HS-27A (cell line): Measurements from ENCODE around the gene NTHL1.

Source experiments
- DNase-seq: peaks from one replicate; pipeline ENCODE4 v3.0.0-alpha.2; 2012; ENCODE audit warnings: low read depth, missing footprints

Gene NTHL1

DNA sequence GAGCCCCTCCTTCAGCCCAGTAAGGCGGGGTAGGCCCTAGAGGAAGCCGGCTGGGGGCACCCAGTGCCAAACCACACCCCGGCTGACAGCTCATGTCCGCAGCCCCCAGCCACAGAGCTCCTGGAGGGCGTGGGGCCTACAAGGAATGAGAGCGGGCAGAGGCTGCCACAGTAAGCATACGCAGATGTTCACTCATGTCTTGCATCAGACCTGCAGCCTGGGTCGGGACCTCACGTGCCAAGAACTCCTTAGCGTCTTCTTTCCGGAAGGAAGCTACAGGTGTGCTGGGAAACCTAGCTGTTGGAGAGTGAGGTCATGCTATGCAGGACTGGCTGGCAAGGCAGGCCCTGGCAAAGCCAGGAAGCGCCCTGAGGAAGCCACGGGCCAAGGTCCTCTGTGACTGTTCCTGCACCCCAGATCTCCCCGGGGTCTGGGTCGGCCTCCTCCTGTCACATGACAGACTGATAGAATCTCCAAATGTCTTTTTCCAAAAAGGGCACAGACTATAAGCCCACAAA lies 39.6 kb downstream of the NTHL1 start:
- DNase-seq = no peak

DNA sequence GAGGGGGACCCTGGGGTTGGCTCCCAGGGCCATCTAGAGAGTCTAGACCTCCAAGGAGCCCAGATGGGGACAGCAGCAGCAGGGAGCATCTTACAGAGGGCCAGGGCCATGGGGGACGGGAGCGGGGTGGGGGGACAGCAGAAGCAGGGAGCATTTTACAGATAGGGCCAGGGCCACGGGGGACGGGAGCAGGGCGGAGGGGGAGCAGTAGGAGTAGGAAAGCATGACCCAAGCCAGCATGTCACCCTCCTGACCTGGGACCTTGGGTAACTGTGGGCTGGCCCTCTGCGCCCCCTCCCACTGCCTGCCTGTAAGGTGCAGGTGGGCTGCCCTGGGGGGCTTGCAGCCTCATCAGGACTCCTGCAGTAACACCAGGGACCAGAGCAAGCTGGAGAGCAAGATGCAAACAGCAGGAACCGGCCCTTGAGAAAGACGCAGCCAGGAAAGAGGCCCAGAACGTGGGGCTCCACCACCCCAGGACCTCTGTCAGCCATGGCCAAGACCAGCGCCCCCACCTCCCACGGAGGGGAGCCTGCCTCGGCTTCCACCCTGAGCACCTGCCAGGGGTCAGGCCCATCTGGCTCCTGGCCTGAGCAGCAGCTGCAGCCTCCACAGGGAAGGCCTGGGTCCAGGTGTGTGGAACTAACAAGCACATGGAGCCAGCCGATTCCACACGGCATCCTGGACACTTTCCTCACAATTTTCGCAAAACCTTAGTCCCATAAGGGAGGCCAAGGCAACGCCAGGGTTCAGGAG lies 40.4 kb downstream of the NTHL1 start:
- DNase-seq = no peak

GRCh38 chr16:2006317-2006716 lies 41.3 kb downstream of the NTHL1 start:
- no peak for DNase-seq

- DNase-seq = no peak
Measured at GRCh38 chr16:2005646-2006045, 42.0 kb downstream of the NTHL1 start.

GRCh38 chr16:2004795-2005517 lies 42.7 kb downstream of the NTHL1 start:
- no peak for DNase-seq

- DNase-seq = no peak
Measured at GRCh38 chr16:2003827-2004641, 43.6 kb downstream of the NTHL1 start.

GRCh38 chr16:2003231-2003826 lies 44.3 kb downstream of the NTHL1 start:
- DNase-seq = no peak

DNA sequence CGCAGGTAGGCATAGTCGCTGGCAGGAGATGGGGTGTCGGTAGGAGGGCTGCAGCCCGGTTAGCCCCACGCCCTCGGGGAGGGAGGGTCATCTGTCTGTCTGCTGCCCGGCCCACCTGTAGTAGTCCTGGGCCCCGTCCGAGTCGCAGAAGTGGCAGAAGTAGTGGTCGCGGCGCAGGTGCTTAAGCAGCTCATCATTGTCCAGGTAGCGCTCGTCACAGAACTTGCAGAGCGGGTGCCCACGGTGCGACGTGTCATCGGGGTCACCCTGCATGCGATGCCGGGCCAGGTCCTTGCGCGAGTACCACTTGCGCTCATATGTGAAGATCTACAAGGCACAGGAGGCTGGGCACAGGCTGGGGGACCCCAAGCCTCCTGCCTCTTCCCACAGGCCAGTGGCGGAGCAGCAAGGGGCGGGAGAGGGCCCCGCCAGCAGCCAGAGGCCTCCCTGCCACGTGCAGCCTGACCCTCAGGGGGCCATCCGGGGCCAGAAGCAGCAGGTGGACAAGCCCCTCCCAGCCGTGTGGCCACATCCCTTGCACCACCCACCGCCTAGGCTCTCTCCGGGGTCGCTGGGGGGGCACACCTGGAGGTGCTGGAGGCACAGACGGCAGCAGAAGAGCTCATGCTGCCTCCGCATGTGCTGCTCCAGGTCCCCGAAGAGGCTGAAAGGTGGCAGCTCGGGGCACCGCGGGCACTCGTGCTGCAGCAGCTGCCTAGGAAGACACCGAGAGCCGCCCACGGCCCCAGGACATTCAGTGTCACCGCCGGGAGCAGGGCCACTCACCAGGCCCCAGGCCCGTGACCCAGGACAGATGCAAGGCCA lies 45.0 kb downstream of the NTHL1 start:
- DNase-seq = no peak

DNA sequence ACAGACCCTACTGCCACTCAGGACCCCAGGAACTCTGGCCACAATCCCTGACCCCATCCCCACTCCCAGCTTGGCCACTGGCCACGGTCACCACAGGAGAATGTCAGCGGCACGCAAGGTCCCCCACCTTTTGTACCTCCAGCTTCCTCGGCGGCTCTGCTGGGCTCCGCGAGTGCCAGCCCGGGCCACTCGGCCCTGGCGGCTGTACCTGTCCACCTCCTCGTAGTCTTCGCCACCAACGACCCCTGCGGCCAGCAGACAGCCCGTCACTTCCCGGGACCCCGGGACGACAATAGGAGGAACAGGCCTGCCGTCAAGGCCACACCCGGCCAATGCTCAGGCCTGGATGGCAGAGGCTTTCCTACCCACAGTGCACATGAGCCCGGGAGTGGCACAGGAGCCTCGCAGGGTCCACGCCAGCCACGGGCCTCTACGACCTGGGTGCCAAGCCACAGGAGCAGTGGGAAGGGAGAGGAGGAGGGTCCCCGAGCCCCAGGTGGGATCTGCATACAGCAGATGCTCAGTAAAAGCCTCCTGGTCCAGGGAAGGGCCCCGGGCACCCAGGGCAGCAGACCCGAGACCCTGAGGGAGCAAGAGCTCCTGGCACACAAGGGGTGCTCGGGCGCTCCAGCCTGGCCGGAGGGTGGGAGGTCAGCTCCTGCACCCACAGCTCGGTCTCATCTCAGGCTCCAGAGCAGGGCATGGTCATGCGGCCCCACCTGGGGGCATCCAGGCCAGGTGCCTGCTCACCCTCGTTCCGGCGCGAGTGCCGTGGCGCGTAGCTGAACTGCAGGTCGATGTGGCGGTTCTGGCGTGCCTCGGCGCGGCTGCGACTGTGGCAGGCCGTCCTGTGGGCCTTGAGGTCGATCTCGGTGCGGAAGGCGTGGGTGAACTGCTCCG lies 45.9 kb downstream of the NTHL1 start:
- DNase-seq = no peak

- DNase-seq = no peak
Measured at GRCh38 chr16:2001035-2001434, 46.6 kb downstream of the NTHL1 start.

DNA sequence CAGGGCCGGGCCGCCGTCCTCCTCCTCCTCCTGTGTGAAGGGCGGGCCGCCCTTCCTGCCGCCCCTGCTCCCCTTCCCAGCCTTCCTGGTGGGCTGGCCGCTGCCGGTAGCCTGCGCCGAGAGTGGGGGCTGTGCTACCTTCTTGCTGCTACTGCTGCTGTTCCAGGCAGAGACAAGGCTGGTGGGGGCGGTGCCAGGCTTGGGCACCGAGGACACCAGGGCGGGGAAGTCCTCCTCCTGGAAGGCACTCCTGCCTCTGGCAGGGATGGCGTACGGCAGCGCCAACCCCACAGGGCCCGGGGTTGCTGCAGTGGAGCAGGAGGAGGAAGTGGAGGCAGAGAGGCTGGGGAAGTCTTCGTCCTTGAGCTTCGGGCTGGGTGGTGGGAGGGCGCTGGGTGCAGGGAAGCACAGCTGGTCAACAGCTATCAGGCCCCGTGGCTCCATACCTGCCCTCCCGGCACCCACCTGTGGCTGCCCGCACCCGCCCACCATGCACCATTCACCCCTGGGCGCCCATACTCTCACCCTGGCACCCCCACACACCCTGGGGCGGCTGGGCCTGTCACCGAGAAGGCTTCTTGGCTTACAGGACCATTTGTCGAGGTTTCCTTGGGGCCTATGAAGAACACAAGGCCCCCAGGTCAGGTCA lies 47.6 kb downstream of the NTHL1 start:
- no peak for DNase-seq

DNA sequence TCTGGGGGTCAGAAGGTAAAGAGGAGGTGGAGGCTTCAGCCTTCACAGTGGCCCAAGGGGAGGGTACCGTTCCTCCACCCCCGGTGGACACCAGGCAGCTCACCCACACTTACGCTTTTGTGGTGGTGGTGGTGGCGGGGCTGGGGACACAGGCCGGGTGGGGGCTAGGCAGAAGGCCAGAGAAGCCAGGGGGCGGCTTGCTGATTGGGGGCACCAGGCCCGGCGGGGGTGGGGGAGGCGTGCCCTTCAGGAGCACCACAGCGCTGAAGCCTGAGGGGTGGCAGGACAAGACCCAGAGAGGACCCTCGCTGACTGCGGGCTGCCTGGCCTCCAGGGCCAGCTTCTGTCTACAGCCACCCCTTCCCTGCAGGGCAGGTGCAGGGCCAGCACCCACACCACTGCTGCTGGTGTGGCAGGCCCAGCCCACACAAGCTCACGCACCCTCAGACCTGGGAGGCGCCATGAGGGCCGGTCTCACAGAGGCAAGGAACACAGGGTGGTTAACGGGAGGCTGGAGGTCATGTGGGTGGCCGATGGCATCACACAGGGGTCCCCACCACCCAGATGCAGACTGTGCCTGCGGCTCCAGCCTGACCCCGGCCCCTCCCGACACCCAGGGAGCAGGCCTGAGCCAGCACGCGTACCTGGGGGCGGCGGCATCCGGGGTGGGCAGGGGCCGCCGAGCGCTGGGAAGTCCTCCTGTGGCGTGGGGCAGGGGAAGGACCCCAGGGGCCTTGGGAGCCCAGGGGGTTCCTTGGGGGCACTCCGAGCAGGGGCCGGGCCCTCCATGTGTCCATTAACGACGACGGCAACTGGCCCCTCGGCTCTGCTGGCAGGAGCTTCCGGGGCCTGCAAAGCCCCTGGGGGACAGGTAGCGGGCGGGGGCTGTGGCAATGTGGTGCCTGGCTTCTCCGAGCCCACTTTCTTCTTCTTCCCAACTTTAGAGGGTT lies 48.5 kb downstream of the NTHL1 start:
- no peak for DNase-seq

- no peak for DNase-seq
Measured at GRCh38 chr16:1998360-1998835, 49.2 kb downstream of the NTHL1 start.

DNA sequence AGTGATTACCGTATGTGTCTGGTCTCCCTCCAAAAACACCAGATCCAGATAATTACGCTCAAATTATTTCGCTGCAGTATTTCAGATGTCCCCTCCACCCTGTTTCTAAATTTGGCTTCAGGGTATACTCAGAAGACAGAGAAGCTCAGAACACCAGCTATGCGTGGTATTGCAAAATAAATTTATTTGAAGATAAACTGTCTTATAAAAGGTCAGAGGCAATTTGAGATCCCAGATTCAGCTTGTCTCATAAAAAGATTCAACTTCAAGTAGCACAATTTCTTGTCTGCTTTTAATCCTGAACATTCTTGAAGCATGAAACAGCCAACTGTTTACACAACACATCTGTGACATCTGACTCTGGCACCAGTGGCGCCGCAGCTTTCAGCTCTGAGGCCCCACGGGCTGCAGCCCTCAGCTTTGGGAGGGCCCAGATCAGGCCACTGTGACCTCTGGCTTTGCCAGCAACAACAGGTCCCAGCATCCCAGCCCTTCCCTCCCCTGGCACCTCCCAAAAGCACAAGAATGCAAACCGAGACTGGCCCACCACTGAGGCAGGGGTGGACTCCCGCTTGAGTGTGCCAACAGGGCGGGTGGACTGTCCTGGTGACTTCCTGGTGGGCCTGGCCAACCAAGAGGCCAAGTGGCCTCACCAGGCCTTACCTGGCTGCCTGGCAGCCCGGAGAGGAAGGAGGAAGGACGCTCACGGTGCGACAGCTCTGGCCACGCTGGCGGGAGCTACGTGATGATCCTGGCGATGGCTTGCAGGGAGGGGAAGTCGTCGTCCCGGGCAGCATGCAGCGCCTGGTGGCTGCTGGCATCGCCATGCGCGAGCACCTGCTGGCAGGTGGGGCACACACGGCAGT lies 49.9 kb downstream of the NTHL1 start:
- no peak for DNase-seq

GRCh38 chr16:1993731-1994131 lies 53.9 kb downstream of the NTHL1 start:
- DNase-seq = no peak

- no peak for DNase-seq
Measured at GRCh38 chr16:1992704-1993317, 54.8 kb downstream of the NTHL1 start.
